Immature natural killer cell (primary cell): ENCODE measurements around the gene OSBPL3. TPM values are rescaled to one million over a fixed set of nuclear protein-coding genes. Genes with fewer than 3 reads are reported as not detected.

Experiments
- DNase-seq, 3 donors: peaks; one replicate each; pipeline ENCODE4 v3.0.0; 2022; ENCODE audit warnings: mixed read lengths in 1 of 3
- H3K27ac Mint-ChIP-seq, 6 donors: one replicate each; pipeline ENCODE4 v1.8.0; 2020; ENCODE audit warnings: mixed read lengths in 6 of 6, mild to moderate bottlenecking in 5 of 6, inconsistent platforms in 4 of 6, moderate library complexity in 3 of 6
- H3K27me3 Mint-ChIP-seq, 3 donors: one replicate each; pipeline ENCODE4 v1.8.0; 2020 to 2021; ENCODE audit warnings: low read depth in 3 of 3, mild to moderate bottlenecking in 3 of 3, mixed read lengths in 3 of 3, moderate library complexity in 3 of 3, inconsistent platforms in 1 of 3
- H3K36me3 Mint-ChIP-seq, 3 donors: one replicate each; pipeline ENCODE4 v1.8.0; 2020; ENCODE audit warnings: mixed read lengths in 3 of 3, inconsistent platforms in 2 of 3, mild to moderate bottlenecking in 2 of 3
- H3K4me1 Mint-ChIP-seq, 2 donors: one replicate each; pipeline ENCODE4 v1.8.0; 2020; ENCODE audit warnings: inconsistent platforms in 2 of 2, mild to moderate bottlenecking in 2 of 2, mixed read lengths in 2 of 2, moderate library complexity in 1 of 2
- H3K4me3 Mint-ChIP-seq, 5 donors: one replicate each; pipeline ENCODE4 v1.8.0; 2020; ENCODE audit warnings: mild to moderate bottlenecking in 5 of 5, mixed read lengths in 5 of 5, inconsistent platforms in 3 of 5, moderate library complexity in 3 of 5
- H3K9me3 Mint-ChIP-seq, 6 donors: one replicate each; pipeline ENCODE4 v1.8.0; 2020; ENCODE audit warnings: mild to moderate bottlenecking in 6 of 6, mixed read lengths in 6 of 6, inconsistent platforms in 4 of 6, moderate library complexity in 3 of 6
- polyA plus RNA-seq, 3 donors: library from polyadenylated mRNA; unstranded; fragments of 300-500 nt; fragmentation: Illumina TruSeq; gene quantifications; one replicate each; pipeline ENCODE4 v1.2.3, GENCODE V29; 2021

OSBPL3 gene
- polyA plus RNA-seq, 3 donors from 2014 or later = 6.4 to 20.0 (median 8.5) TPM

DNA sequence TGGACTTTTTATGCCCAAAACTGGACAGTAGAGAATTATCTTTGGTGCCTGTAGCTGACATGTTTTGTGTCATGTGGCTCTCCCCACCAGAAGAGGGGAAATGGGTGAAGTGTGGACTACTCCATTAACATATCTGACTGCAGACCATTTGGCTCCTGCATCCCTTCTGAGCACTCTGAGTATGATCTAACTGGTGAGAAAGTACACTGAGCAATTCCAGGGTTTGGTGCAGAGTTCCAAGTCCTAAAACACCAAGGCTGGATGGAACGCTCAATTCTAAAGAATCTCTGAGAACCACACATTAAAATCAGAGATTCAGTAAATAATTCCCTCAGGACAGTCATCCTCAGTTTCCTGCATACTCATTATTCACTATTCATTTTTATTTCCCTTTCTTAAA is 22.8 kb upstream of the OSBPL3 start:
- DNase-seq = no peak
- Mint-ChIP-seq H3K27me3 (peaks cover 2 to 8% (median 7%) of the 10 kb centered on the region in 3 donors), H3K4me1 (no peaks in the 10 kb centered on the region), H3K27ac (no peak overlapping the region), H3K36me3 (peaks cover 7 to 17% (median 14%) of the 10 kb centered on the region in 3 donors), H3K9me3 (peaks cover 4 to 17% (median 12%) of the 10 kb centered on the region in 6 donors), H3K4me3 (no peak overlapping the region)

DNA sequence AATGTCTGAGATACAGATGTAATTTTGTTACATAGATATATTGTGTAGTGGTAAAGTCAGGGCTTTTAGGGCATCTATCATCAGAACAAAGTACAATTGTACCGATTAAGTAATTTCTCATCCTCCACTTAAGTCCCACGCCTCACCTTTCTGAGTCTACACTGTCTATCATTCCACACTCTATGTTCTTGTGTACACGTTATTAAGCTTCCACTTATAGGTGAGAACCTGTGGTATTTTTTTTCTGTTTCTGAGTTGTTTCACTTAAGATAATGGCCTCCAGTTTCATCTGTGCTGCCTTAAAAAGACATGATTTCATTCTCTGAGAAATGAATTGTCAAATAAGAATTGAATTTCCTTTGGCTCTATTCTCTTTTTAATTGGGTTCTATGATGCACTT is 15.5 kb upstream of the OSBPL3 start:
- Mint-ChIP-seq H3K27me3 (peaks cover 2% of the 10 kb centered on the region in 3 donors), H3K4me1 (no peaks in the 10 kb centered on the region), H3K9me3 (peaks cover under 1 to 6% (median 4%) of the 10 kb centered on the region in 6 donors), H3K4me3 (no peak overlapping the region), H3K36me3 (peaks cover under 1 to 12% (median 7%) of the 10 kb centered on the region in 3 donors), H3K27ac (no peak overlapping the region)
- no peak for DNase-seq

DNA sequence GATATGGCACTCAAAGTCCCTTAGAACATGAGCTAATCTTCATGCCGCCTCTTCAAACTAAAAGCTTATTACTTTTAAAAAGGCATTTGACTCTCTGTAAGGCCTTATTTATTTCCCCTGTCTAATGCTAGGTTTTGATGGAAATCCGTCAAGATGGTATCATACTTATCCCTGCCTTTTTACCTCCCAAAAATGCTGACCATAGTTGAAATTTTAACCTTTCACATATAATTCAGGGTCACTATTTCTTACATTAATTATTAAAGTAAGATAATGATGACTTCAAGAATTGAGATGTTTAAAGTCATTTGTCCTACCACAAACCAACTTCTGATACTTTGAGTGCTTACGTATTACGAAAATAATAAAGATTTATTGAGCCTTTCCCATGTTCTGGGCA is 12.3 kb upstream of the OSBPL3 start:
- H3K27me3 Mint-ChIP-seq = no peaks in the 10 kb centered on the region

DNA sequence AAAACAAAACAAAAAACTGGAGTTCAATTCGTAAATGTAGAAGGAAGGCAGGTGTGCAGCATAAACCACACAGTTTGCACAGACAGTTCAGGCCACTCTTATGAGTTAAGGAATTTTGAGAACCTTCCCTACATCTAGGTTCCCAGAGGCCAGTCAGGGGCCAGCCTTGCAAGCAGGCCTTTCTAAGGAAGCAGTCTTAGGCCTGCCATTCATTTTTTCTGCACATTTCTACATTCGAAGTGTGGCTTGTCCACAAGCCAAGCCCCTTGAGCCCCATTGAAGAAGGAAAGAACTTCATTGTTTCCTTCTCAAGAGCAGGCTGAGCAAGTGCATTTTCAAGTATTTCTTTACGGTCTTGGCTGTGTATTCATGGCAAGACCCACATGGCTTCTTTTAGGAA is 11.4 kb upstream of the OSBPL3 start:
- no peak overlapping the region for H3K4me3 Mint-ChIP-seq
- H3K27me3 Mint-ChIP-seq = no peaks in the 10 kb centered on the region
- no peaks in the 10 kb centered on the region for H3K4me1 Mint-ChIP-seq
- H3K27ac Mint-ChIP-seq = no peak overlapping the region
- DNase-seq = no peak
- no peaks in the 10 kb centered on the region for H3K9me3 Mint-ChIP-seq
- H3K36me3 Mint-ChIP-seq = peaks cover 0 to 3% (median 0%) of the 10 kb centered on the region in 3 donors

More for the DNA sequence above, 12.3 kb upstream of the OSBPL3 start:
- Mint-ChIP-seq H3K4me3 (no peak overlapping the region), H3K36me3 (no peaks in the 10 kb centered on the region), H3K4me1 (no peaks in the 10 kb centered on the region), H3K9me3 (no peaks in the 10 kb centered on the region), H3K27ac (no peak overlapping the region)
- no peak for DNase-seq

DNA sequence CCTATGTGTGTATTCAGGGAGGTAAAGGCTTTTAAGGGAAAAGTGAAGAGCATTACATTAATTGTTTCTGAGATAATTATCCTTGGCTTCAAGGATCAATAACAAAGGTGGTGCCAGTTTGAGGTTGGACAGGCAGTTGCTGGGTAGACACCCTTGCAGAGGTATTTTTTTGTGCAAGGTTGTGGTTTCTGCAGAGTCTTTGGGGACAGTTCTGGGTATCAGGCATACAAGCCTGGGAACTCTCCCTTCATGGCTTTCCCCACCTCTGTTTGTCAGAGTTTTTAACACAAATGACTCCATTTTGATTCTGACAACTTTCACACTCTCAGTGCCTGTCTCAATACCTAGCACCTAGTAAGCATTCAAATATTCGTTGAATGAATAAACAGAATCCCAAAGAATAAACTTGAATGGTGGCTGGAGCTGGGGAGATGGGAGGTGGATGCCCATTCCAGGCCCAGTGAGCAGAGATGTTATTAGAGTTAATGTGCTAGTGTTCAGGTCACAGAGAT is 7.4 kb upstream of the OSBPL3 start:
- H3K4me3 Mint-ChIP-seq = no peak overlapping the region
- H3K27ac Mint-ChIP-seq = no peak overlapping the region
- H3K4me1 Mint-ChIP-seq = peaks cover 0 to 2% of the 10 kb centered on the region in 2 donors
- H3K27me3 Mint-ChIP-seq = peaks cover 0 to 2% (median 0%) of the 10 kb centered on the region in 3 donors
- no peak for DNase-seq
- no peaks in the 10 kb centered on the region for H3K9me3 Mint-ChIP-seq
- peaks cover 0 to 3% (median 0%) of the 10 kb centered on the region in 3 donors for H3K36me3 Mint-ChIP-seq

DNA sequence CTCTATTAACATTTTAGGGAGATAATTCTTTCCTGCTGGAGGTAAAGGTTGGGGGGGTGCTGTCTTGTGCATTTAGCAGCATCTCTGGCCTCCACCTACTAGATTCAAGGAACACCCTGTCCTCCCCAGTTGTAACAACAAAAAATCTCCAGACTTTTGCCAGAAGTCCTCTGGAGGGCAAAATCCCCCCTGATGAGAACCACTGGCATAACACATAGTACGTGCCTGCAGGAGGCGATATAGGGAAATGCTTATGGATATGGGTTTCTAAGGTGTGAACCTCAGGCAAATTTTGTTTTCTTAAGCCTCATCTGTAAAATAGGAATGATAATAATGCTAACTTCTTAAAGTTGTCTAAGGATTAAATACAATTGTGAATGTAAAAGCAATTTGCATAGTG is 2.9 kb upstream of the OSBPL3 start:
- Mint-ChIP-seq H3K27ac (no peak overlapping the region), H3K9me3 (no peaks in the 10 kb centered on the region), H3K27me3 (peaks cover 9 to 21% (median 16%) of the 10 kb centered on the region in 3 donors), H3K4me3 (peak overlapping the region in 3 of 5 donors; percentile 20 to 87 (median 28)), H3K4me1 (peaks cover 33 to 38% of the 10 kb centered on the region in 2 donors), H3K36me3 (peaks cover 0 to 3% (median 0%) of the 10 kb centered on the region in 3 donors)
- no peak for DNase-seq

DNA sequence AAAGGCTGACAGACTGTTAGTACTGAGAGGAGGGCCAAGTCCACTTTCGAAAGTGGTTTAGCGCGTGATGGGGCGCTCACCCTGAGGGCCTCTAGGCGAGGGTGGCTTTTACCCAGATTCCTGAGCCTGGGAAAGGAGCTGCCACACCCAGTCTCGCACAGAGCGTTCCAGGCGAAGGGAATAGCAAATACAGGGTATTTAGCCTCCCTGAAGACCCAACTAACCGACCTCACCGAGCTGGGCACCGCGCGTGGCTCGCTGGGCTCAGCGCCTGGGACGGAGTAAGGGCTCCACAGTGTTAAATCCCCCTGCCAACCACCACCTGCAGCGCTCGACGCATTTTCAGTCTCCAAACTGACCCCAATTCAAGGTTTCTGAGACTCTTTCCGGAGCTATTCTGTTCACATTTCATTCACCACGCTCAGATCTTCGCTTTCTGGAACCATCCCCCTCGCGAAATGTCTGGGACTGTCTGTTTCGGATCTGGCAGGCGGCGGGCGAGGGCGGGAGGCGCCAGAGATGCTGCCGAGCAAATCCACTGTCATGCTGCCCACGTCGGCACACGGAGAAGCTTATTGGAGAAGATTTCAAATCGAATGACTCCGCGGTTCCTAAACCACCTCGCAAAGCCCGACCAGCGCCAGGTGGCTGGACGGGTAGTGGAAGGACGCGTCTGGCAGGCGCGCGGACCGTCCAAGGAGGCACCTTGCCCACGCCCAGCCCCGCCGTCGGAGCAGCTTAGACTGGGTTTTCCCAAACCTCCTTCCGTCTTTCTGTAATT is 1.4 kb upstream of the OSBPL3 start:
- Mint-ChIP-seq H3K27me3 (peaks cover 11 to 21% (median 16%) of the 10 kb centered on the region in 3 donors), H3K9me3 (no peaks in the 10 kb centered on the region), H3K27ac (peak overlapping the region; percentile 91 to 97 (median 93)), H3K36me3 (peaks cover 0 to 2% (median 0%) of the 10 kb centered on the region in 3 donors), H3K4me3 (peak overlapping the region; percentile 87 to 98 (median 94)), H3K4me1 (peaks cover 45 to 51% of the 10 kb centered on the region in 2 donors)
- DNase-seq = peak; percentile 33 to 49 (median 35)

DNA sequence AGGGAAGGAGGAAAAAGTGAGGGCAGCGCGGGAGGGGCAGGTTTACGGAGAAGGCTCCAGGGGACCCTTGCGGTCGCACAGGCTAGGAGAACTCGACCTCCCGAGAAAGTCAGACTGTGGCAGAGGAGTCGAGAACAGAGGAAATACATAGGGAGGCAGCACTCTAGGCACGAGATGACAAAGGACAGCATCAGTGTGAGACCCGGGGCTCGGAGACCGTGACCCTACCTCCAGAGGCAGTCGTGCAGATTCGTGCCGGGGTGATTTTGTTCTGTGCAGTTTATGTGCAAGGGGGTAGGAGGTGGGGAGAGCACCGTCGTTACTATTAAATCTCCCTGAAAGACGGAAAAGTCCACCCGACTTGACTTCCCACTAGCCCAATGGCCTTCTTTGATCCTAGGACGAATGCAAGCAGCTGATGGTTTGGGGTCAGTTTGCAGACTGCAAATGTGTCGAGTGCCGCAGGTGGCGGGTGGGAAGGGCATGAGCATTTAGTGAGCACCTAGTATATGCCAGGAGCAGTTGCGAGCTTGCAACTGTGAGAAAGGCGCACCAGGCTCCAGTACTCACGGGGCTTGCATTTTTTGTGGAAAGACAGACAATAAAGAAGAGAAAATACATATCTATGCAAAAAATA is 674 bp upstream of the OSBPL3 start:
- Mint-ChIP-seq H3K4me1 (peaks cover 52 to 58% of the 10 kb centered on the region in 2 donors), H3K9me3 (no peaks in the 10 kb centered on the region), H3K27ac (peak overlapping the region; percentile 91 to 97 (median 93)), H3K27me3 (peaks cover 11 to 21% (median 16%) of the 10 kb centered on the region in 3 donors), H3K36me3 (peaks cover 0 to 5% (median 0%) of the 10 kb centered on the region in 3 donors), H3K4me3 (peak overlapping the region; percentile 87 to 98 (median 94))
- DNase-seq = peak in 1 of 3 donors; percentile 50

DNA sequence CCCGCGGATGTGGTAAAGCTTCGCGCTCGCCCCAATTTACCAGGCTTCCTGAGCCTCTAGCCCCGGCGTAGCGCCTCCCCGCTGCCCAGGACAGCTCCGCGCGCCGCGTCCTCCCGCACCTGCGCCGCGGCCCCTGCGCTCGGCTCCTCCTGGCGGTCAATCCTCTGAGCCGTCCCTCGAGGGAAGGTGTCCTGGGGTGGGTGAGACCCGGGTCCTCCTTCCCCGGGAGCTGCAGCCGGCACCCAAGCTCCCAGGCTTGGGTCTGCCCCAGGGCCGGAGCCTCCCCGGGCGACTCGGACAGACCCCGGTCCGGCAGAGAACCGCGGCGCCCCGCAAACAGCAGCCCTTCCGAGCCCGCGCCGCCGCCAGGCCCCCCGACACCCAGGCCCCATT is 512 bp downstream of the OSBPL3 start:
- Mint-ChIP-seq H3K4me3 (peak overlapping the region; percentile 91 to 98 (median 96)), H3K27ac (peak overlapping the region; percentile 87 to 93 (median 90)), H3K36me3 (peaks cover 0 to 5% (median 0%) of the 10 kb centered on the region in 3 donors), H3K27me3 (peaks cover 11 to 21% (median 16%) of the 10 kb centered on the region in 3 donors), H3K4me1 (peaks cover 59 to 70% of the 10 kb centered on the region in 2 donors), H3K9me3 (no peaks in the 10 kb centered on the region)
- peak; percentile 83 to 85 (median 85) for DNase-seq

DNA sequence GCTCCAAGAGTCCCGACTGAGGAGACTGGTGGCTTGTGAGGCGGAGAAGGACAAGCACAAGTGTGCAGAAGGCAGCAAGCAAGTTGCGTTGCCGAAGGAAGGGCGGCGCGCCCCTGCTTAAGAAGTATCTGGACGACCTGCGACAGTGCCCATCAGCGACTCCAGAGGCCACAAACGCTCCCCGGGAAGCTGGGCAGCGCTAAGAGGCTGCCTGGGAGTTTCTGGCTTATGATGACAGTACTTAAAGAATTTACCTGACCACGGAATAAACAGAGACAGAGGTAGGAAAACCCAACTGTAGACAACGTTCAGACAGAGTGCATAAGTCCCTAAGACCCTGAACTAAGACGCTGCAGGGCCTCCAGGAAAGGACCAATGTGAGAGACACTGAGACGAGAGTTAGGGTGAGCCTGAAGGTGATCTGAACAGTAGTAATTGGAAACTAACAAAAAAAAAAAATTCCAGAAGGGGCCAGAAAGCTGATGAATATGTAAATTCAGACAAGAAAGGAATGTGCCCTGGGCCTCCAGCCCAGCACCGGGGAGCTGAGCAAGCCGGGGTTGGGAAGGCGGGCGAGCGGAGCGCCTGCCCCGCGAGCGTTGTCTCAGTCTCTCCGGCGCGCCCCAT is 1.0 kb downstream of the OSBPL3 start:
- peaks cover 0 to 5% (median 0%) of the 10 kb centered on the region in 3 donors for H3K36me3 Mint-ChIP-seq
- H3K27me3 Mint-ChIP-seq = peaks cover 11 to 21% (median 16%) of the 10 kb centered on the region in 3 donors
- DNase-seq = no peak
- H3K4me3 Mint-ChIP-seq = peak overlapping the region; percentile 91 to 98 (median 96)
- no peaks in the 10 kb centered on the region for H3K9me3 Mint-ChIP-seq
- peaks cover 63 to 75% of the 10 kb centered on the region in 2 donors for H3K4me1 Mint-ChIP-seq
- peak overlapping the region; percentile 87 to 93 (median 90) for H3K27ac Mint-ChIP-seq

DNA sequence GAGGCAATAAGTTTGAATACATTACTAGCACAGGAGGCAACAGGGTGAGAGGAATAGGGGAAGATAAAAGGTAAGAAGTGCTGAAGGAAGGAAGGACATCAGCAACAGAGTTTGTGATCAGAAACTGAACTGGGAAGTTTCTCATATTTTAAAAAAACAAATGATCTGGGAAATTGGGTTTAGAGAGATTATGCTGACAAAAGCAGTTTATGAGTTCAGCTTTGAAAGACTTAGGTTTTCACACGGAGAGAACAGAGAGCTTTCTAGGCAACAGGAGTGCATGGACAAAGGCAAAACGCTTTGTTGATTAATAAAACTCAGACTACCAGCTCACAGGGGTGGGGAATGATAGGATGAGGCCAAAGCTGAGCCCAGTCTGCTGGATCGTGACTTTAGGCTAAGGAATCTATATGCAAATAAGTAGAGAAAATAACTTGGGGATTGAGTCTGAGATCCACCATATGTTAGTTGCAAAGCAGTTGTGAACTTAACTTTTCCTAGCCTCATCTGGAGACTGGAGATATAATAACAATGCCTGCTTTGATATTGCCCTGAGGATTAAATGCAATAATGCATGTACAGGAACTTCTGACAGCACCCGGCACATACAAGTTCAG is 4.2 kb downstream of the OSBPL3 start:
- Mint-ChIP-seq H3K27ac (peak overlapping the region in 1 of 6 donors; percentile 1), H3K27me3 (peaks cover 5 to 12% (median 7%) of the 10 kb centered on the region in 3 donors), H3K4me3 (peak overlapping the region in 2 of 5 donors; percentile 23 to 50)

DNA sequence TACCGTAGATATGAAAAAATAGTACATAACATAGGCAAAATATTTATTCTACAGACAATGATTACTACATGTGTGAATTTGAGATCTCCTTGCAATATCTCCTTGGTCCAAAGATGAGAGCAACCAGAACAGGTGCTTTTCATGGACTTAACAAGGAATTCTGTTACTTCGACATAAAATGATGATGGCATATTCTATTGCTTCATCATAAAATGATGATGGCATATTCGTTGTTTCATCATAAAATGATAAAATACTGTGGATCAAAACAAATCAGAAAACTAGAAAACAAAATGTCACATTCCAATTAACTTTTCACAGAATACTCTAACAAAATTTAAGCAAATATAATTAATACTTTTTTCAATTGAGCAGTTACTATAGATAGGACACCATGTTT is 4.8 kb downstream of the OSBPL3 start:
- H3K4me3 Mint-ChIP-seq = peak overlapping the region in 1 of 5 donors; percentile 23

More for the DNA sequence above, 4.2 kb downstream of the OSBPL3 start:
- Mint-ChIP-seq H3K36me3 (peaks cover 0 to 5% (median 0%) of the 10 kb centered on the region in 3 donors), H3K9me3 (no peaks in the 10 kb centered on the region), H3K4me1 (peaks cover 68 to 89% of the 10 kb centered on the region in 2 donors)
- DNase-seq = no peak

More for the DNA sequence above, 4.8 kb downstream of the OSBPL3 start:
- no peak for DNase-seq
- peaks cover 68 to 89% of the 10 kb centered on the region in 2 donors for H3K4me1 Mint-ChIP-seq
- peaks cover 0 to 5% (median 0%) of the 10 kb centered on the region in 3 donors for H3K36me3 Mint-ChIP-seq
- no peak overlapping the region for H3K27ac Mint-ChIP-seq
- peaks cover 1 to 6% (median 3%) of the 10 kb centered on the region in 3 donors for H3K27me3 Mint-ChIP-seq
- no peaks in the 10 kb centered on the region for H3K9me3 Mint-ChIP-seq
